SK-N-SH (cell line): Measurements from ENCODE around the gene SFMBT2. TPM values are rescaled to one million over a fixed set of nuclear protein-coding genes. Genes with fewer than 3 reads are reported as not detected.

Experiments used
- CTCF ChIA-PET: fragments of 300-600, 350-600 bp; formaldehyde crosslinking; extraction: SDS; loops from one replicate; lab custom pipeline; 2021; lab: Yijun Ruan, JAX
- POLR2A ChIA-PET: fragments of 350-600 bp; sonication (Branson Sonifier 250); formaldehyde crosslinking; extraction: SDS; loops from one replicate; lab custom pipeline; 2020; ENCODE audit warnings: antibody characterized with exemption, inconsistent platforms; lab: Yijun Ruan, JAX
- DNase-seq: peaks from one replicate; pipeline ENCODE4 v3.0.0; 2012
- H2AFZ ChIP-seq: fragments of 200-600 bp; sonication (generic); 2 replicates; pipeline ENCODE4 v1.8.1; 2016; ENCODE audit warnings: antibody characterized with exemption, mild to moderate bottlenecking, low read depth
- H3F3A ChIP-seq: fragments of 200-600 bp; sonication (generic); replicated peaks from 2 replicates; pipeline ENCODE3; 2016; ENCODE audit warnings: antibody characterized with exemption, mild to moderate bottlenecking; ENCODE audit not compliant: insufficient read depth
- H3K27ac ChIP-seq, 2 experiments: fragments of 200-500 bp in 1 of 2; fragments of 200-600 bp in 1 of 2; sonication (Bioruptor generic) in 1 of 2; sonication (generic), shearing (Covaris generic) in 1 of 2; 2 replicates each; pipeline versions ENCODE4 v1.5.1 to v1.6.1; 2014 to 2016; ENCODE audit warnings: low read depth in 2 of 2, inconsistent platforms in 1 of 2, low read length in 1 of 2, mild to moderate bottlenecking in 1 of 2, mixed read lengths in 1 of 2
- H3K27me3 ChIP-seq: fragments of 200-600 bp; sonication (generic), shearing (Covaris generic); 2 replicates; pipeline ENCODE4 v1.6.1; 2016; ENCODE audit warnings: mixed run types; ENCODE audit not compliant: insufficient read depth
- H3K36me3 ChIP-seq, 2 experiments: fragments of 200-500 bp in 1 of 2; fragments of 200-600 bp in 1 of 2; sonication (Bioruptor generic) in 1 of 2; sonication (generic) in 1 of 2; replicated peaks in 1 of 2; 2 replicates each; pipeline versions ENCODE3 to v1.5.1; 2014 to 2016; ENCODE audit warnings: low read length in 1 of 2, mild to moderate bottlenecking in 1 of 2; ENCODE audit not compliant: insufficient read depth in 2 of 2, control insufficient read depth in 1 of 2
- H3K4me1 ChIP-seq, 2 experiments: fragments of 200-500 bp in 1 of 2; fragments of 200-600 bp in 1 of 2; sonication (Bioruptor generic) in 1 of 2; sonication (generic), shearing (Covaris generic) in 1 of 2; 2 replicates each; pipeline versions ENCODE4 v1.5.1 to v1.6.1; 2014 to 2016; ENCODE audit warnings: low read depth in 1 of 2, low read length in 1 of 2, mixed run types in 1 of 2; ENCODE audit not compliant: insufficient read depth in 2 of 2, control insufficient read depth in 1 of 2
- H3K4me2 ChIP-seq: fragments of 200-600 bp; sonication (generic), shearing (Covaris generic); 2 replicates; pipeline ENCODE4 v1.6.1; 2017; ENCODE audit warnings: mixed run types
- H3K4me3 ChIP-seq, 2 experiments: fragments of 200-500 bp in 1 of 2; fragments of 200-600 bp in 1 of 2; sonication (Bioruptor generic) in 1 of 2; sonication (generic), shearing (Covaris generic) in 1 of 2; 2 replicates each; pipeline versions ENCODE4 v1.5.1 to v1.8.1; 2014 to 2016; ENCODE audit warnings: low read depth in 2 of 2, inconsistent platforms in 1 of 2, low read length in 1 of 2, mild to moderate bottlenecking in 1 of 2, mixed read lengths in 1 of 2, moderate library complexity in 1 of 2
- H3K79me2 ChIP-seq: fragments of 200-600 bp; sonication (generic); 2 replicates; pipeline ENCODE4 v1.8.1; 2017; ENCODE audit warnings: mild to moderate bottlenecking; ENCODE audit not compliant: insufficient read depth
- H3K9ac ChIP-seq: fragments of 200-600 bp; sonication (generic); 2 replicates; pipeline ENCODE4 v1.6.1; 2017; ENCODE audit warnings: mixed run types
- H3K9me2 ChIP-seq: fragments of 200-600 bp; sonication (generic); 2 replicates; pipeline ENCODE4 v1.6.1; 2017; ENCODE audit warnings: mixed run types
- H3K9me3 ChIP-seq: fragments of 200-600 bp; sonication (generic); 2 replicates; pipeline ENCODE4 v1.6.1; 2017; ENCODE audit warnings: mixed run types, mild to moderate bottlenecking, moderate library complexity
- H4K20me1 ChIP-seq: fragments of 200-600 bp; sonication (generic); 2 replicates; pipeline ENCODE4 v1.6.1; 2017; ENCODE audit warnings: mild to moderate bottlenecking, mixed run types; ENCODE audit not compliant: insufficient read depth
- EP300 ChIP-seq, 2 experiments: IDR thresholded peaks; 2 replicates each; pipeline versions ENCODE4 v1.4.0 to v1.6.1; 2012; ENCODE audit warnings: borderline replicate concordance in 1 of 2, low read depth in 1 of 2, low read length in 1 of 2
- EZH2phosphoT487 ChIP-seq: fragments of 200-600 bp; sonication (generic); IDR thresholded peaks from 2 replicates; pipeline ENCODE4 v1.6.1; 2017; ENCODE audit warnings: low read depth, mixed run types, mild to moderate bottlenecking, antibody characterized with exemption, moderate library complexity, borderline replicate concordance
- FOXJ3 ChIP-seq: sonication (generic); formaldehyde crosslinking; IDR thresholded peaks from 2 replicates; pipeline ENCODE4 v1.5.1; 2020; ENCODE audit warnings: mild to moderate bottlenecking, missing genetic modification reagents
- GABPA ChIP-seq: IDR thresholded peaks from 2 replicates; pipeline ENCODE4 v1.4.0; 2012; ENCODE audit warnings: low read depth, mild to moderate bottlenecking
- JUND ChIP-seq: IDR thresholded peaks from 2 replicates; pipeline ENCODE4 v1.4.0; 2012
- NRF1 ChIP-seq: IDR thresholded peaks from 2 replicates; pipeline ENCODE4 v1.6.1; 2012; ENCODE audit warnings: low read depth, mild to moderate bottlenecking, low read length
- POLR2AphosphoS5 ChIP-seq: IDR thresholded peaks from 2 replicates; pipeline ENCODE4 v1.6.1; 2012; ENCODE audit warnings: low read depth, low read length
- RAD21 ChIP-seq: IDR thresholded peaks from 2 replicates; pipeline ENCODE4 v1.6.1; 2012; ENCODE audit warnings: mild to moderate bottlenecking, low read length
- RXRA ChIP-seq: IDR thresholded peaks from 2 replicates; pipeline ENCODE4 v1.4.0; 2012; ENCODE audit warnings: low read depth, mild to moderate bottlenecking, borderline replicate concordance
- SIN3A ChIP-seq: IDR thresholded peaks from 2 replicates; pipeline ENCODE4 v1.6.1; 2012; ENCODE audit warnings: low read depth, mild to moderate bottlenecking, low read length, moderate library complexity, borderline replicate concordance
- TAF1 ChIP-seq: IDR thresholded peaks from 2 replicates; pipeline ENCODE4 v1.6.1; 2012; ENCODE audit warnings: low read depth, mild to moderate bottlenecking, low read length, moderate library complexity, borderline replicate concordance
- TEAD4 ChIP-seq: IDR thresholded peaks from 2 replicates; pipeline ENCODE4 v1.4.0; 2012; ENCODE audit warnings: mild to moderate bottlenecking, borderline replicate concordance; ENCODE audit not compliant: insufficient read depth
- USF1 ChIP-seq: IDR thresholded peaks from 2 replicates; pipeline ENCODE4 v1.4.0; 2012; ENCODE audit warnings: low read depth, borderline replicate concordance
- YY1 ChIP-seq: IDR thresholded peaks from 2 replicates; pipeline ENCODE4 v1.4.0; 2012; ENCODE audit warnings: low read depth, mild to moderate bottlenecking
- polyA plus RNA-seq, 3 experiments: library from polyadenylated mRNA; depleted of rRNA; stranded (reverse); fragments of >200 nt; gene quantifications; 2 replicates each; pipeline ENCODE4 v1.2.3, GENCODE V29; 2012
- TF ChIP-seq, protein P1 (sequence below): IDR thresholded peaks from 2 replicates; pipeline ENCODE4 v1.6.1; 2012; ENCODE audit warnings: mild to moderate bottlenecking, low read depth, low read length, moderate library complexity
- TF ChIP-seq, protein P2 (sequence below): fragments of 150-350 bp; IDR thresholded peaks from 2 replicates; pipeline ENCODE4 v1.6.1; 2017; ENCODE audit warnings: antibody characterized with exemption, low read length, low read depth, borderline replicate concordance

The SFMBT2 gene
- polyA plus RNA-seq, 1 of the 3 experiments (the other 2 are of a cell fraction), result 0.20 TPM

GRCh38 chr10:7135188-7135587 is 275.6 kb downstream of the SFMBT2 start:
- Histone ChIP-seq H3K4me2 (no peak overlapping the region), H3F3A (no peaks in the 10 kb centered on the region), H3K4me3 (no peak overlapping the region), H3K9ac (no peak overlapping the region), H3K4me1 (no peaks in the 10 kb centered on the region), H3K27me3 (no peaks in the 10 kb centered on the region), H3K9me2 (no peaks in the 10 kb centered on the region), H3K36me3 (no peaks in the 10 kb centered on the region), H3K9me3 (no peaks in the 10 kb centered on the region), H4K20me1 (no peaks in the 10 kb centered on the region), H3K79me2 (no peaks in the 10 kb centered on the region), H2AFZ (no peak overlapping the region), H3K27ac (no peak overlapping the region)
- DNase-seq, result no peak
- TF ChIP-seq YY1, result no peak
- TF ChIP-seq NRF1, result no peak
- no peak for TF ChIP-seq POLR2AphosphoS5
- no peak for TF ChIP-seq EP300 (IDR thresholded peaks at IDR 0.05; ENCODE audit: borderline replicate concordance in 1 of 2, low read depth in 1 of 2, low read length in 1 of 2)
- no peak for TF ChIP-seq SIN3A
- TF ChIP-seq USF1, result no peak
- TF ChIP-seq TAF1, result no peak
- TF ChIP-seq RXRA, result no peak
- no peak for TF ChIP-seq JUND
- TF ChIP-seq GABPA, result no peak
- TF ChIP-seq, protein P1, sequence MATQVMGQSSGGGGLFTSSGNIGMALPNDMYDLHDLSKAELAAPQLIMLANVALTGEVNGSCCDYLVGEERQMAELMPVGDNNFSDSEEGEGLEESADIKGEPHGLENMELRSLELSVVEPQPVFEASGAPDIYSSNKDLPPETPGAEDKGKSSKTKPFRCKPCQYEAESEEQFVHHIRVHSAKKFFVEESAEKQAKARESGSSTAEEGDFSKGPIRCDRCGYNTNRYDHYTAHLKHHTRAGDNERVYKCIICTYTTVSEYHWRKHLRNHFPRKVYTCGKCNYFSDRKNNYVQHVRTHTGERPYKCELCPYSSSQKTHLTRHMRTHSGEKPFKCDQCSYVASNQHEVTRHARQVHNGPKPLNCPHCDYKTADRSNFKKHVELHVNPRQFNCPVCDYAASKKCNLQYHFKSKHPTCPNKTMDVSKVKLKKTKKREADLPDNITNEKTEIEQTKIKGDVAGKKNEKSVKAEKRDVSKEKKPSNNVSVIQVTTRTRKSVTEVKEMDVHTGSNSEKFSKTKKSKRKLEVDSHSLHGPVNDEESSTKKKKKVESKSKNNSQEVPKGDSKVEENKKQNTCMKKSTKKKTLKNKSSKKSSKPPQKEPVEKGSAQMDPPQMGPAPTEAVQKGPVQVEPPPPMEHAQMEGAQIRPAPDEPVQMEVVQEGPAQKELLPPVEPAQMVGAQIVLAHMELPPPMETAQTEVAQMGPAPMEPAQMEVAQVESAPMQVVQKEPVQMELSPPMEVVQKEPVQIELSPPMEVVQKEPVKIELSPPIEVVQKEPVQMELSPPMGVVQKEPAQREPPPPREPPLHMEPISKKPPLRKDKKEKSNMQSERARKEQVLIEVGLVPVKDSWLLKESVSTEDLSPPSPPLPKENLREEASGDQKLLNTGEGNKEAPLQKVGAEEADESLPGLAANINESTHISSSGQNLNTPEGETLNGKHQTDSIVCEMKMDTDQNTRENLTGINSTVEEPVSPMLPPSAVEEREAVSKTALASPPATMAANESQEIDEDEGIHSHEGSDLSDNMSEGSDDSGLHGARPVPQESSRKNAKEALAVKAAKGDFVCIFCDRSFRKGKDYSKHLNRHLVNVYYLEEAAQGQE, result no peak
- no peak for TF ChIP-seq FOXJ3 (CRISPR knock-in tag)
- no peak for TF ChIP-seq RAD21
- no peak for TF ChIP-seq TEAD4
- no peak for TF ChIP-seq EZH2phosphoT487
- TF ChIP-seq, protein P2, sequence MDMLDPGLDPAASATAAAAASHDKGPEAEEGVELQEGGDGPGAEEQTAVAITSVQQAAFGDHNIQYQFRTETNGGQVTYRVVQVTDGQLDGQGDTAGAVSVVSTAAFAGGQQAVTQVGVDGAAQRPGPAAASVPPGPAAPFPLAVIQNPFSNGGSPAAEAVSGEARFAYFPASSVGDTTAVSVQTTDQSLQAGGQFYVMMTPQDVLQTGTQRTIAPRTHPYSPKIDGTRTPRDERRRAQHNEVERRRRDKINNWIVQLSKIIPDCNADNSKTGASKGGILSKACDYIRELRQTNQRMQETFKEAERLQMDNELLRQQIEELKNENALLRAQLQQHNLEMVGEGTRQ, result no peak
- ChIA-PET CTCF (interaction anchor here (1.1 to 4.1 kb wide), 2 partner anchors 14 to 42 kb away, joined by 3 to 27 read pairs; no protein-coding TSS in a partner anchor), POLR2A (no interaction called here)
